GM19240 (cell line): ENCODE measurements around the gene SLC16A2.

Source experiments
- DNase-seq: peaks from one replicate; pipeline ENCODE4 v3.0.0; 2011; ENCODE audit warnings: low spot score; ENCODE audit not compliant: insufficient read length

Gene SLC16A2

DNA sequence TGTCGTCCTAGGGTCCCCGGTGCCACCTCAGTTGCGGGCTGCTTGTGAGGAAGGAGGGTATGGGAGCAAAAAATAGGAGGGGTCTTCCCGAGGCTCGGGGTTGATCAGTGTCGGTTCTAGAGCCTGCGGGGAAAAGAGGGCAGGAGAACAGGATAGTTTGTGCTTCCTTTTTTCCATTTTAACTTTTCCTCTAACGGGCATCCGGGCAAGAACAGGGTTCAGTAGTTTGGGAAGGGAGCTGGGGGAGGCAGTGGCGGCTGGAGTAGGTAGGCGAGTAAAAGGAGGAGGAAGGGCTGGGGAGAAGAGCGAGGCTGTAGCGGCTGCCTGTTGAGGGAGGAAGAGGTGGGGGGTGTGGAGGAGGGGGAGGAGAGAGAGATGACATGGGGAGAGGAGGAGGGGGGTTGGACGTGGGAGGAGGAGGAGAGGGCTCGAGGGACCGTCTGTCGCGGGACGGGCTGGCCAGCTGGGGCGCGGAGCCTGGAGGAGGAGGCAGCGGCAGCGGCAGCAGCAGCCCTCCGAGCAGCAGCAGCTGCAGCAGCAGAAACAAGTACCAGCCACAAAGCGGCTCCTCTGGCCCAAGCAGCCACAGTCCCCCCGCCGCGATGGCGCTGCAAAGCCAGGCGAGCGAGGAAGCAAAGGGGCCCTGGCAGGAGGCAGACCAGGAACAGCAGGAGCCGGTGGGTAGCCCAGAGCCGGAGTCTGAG is at the start of gene SLC16A2:
Gene SLC16A2, plus strand, starts transcription at position 458 of the 704 bp plus-strand sequence. Its CDS starts 145 bp downstream, at position 603.
- no peak for DNase-seq

GRCh38 chrX:74372272-74372671 is 49.0 kb upstream of the SLC16A2 start:
- DNase-seq = no peak

DNA sequence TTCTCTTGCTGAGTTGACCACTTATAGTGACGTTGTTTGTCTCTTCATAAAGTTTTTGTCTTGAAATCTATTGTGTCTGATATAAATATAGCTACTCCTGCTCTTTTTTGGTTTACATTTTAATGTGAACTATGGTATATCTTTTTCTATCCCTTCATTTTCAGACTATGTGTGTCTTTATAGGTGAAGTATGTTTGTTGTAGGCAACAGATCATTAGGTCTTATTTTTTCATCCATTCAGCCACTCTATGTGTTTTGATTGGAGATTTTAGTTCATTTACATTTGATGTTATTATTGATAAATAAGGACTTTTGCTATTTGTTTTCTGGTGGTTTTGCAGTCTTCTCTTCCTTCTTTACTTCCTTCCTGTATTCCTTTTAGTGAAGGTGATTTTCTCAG is 44.0 kb upstream of the SLC16A2 start:
- no peak for DNase-seq

GRCh38 chrX:74382613-74383012 is 38.7 kb upstream of the SLC16A2 start:
- DNase-seq = peak; percentile 40

DNA sequence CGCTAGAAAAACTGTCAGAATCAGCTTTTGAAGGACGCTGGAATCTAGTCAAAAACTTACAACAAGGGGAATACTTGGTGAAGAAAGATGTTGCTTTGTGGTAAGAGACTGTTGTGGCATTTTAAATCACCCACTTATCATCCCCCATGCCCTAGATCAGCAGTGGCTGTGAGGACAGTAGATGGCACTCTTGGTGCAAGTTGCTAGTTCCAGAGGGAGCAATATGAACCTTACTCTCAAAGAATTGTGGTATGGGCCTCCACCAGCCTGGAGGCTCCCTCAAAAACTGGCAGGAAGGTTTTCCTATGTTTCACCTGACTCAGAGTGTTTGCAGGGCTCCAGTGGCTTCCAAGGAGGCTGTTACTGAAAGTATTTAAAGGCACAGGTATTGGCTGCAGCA is 37.7 kb upstream of the SLC16A2 start:
- no peak for DNase-seq

GRCh38 chrX:74389016-74389722 is 32.1 kb upstream of the SLC16A2 start:
- DNase-seq = no peak

- no peak for DNase-seq
Observed at GRCh38 chrX:74395556-74395955, 25.7 kb upstream of the SLC16A2 start.

DNA sequence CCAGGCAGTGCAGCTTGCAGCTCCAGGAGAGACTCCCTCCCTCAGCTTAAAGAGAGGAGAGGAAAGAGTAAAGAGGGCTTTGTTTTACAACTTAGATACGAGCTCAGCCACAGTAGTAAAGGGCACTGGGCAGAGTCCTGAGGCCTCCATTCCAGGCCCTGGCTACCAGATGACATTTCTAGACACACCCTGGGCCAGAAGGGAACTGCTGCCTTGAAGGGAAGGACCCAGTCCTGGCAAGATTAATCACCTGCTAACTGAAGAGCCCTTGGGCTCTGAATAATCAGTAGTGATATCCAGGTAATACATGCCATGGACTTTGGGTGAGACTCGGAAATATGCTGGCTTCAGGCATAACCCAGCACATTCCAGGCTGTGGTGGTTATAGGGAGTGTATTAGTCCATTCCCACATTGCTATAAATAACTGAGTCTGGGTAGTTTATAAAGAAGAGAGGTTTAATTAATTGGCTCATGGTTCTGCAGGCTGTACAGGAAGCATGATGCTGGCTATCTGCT is 15.3 kb upstream of the SLC16A2 start:
- DNase-seq = no peak

GRCh38 chrX:74408304-74408703 is 13.0 kb upstream of the SLC16A2 start:
- DNase-seq = no peak

GRCh38 chrX:74419864-74420195 is 1.5 kb upstream of the SLC16A2 start:
- no peak for DNase-seq

GRCh38 chrX:74420196-74421035 is 877 bp upstream of the SLC16A2 start:
- no peak for DNase-seq

DNA sequence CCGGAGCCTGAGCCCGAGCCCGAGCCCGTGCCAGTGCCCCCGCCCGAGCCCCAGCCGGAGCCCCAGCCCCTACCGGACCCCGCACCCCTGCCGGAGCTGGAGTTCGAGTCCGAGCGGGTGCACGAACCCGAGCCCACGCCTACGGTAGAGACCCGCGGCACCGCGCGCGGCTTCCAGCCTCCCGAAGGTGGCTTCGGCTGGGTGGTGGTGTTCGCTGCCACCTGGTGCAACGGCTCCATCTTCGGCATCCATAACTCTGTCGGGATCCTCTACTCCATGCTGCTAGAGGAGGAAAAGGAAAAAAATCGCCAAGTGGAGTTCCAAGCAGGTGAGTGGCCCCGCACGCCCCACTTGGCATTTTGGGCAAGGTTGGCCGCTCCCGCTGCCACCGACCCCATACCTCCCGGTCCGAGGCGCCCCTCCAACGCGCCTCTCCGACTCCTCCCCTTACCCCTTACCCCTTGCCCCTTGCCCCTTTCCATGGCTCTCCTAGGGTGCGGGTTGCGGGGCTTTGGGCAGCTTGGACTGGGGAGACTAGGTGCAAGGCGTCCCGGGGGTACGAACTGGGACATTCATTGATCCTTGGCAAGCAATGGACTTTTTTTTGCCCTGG is 553 bp downstream of the SLC16A2 start:
- no peak for DNase-seq

GRCh38 chrX:74422576-74423288 is 1.4 kb downstream of the SLC16A2 start:
- DNase-seq = no peak

GRCh38 chrX:74423289-74423998 is 2.2 kb downstream of the SLC16A2 start:
- DNase-seq = no peak

- DNase-seq = no peak
Observed at GRCh38 chrX:74426071-74426470, 4.8 kb downstream of the SLC16A2 start.

DNA sequence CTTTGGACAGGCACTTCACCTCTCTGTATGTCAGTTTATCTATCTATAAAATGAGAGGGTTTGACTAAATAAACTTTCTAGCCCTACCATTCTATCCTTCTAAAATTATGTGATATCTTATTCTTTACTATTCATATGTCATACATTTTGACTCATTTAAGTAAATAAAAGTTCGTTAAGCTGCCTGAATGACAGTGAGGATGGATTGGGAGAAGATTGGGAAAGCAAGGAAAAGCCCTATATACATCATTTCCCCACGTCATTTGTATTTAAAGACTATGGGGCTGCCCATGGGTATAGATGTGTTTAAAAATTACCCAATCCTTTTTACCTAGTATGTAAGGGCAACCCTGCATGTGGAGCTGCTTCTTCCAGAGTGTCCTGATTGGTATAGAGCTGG is 5.3 kb downstream of the SLC16A2 start:
- DNase-seq = no peak

DNA sequence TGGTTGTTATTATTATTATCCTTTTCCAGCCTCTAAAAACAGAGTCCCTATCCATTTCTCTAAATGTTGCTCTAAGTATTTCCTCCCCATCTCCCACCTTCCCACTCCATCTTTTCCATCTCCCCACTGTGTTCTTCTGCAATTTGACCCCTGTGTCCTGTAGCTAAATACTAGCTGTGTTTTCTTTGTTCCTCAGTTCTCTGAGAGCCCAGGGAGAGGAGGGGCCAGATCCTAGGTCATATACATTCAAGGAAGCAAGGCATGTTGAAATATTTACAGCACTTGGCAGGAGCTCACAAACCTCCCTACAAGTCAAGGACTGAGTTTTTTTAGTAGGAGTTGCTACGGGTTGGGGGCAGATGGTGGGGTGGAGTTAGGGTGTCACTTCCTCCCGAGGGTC is 10.5 kb downstream of the SLC16A2 start:
- DNase-seq = no peak

- DNase-seq = no peak
Observed at GRCh38 chrX:74434336-74434735, 13.0 kb downstream of the SLC16A2 start.

DNA sequence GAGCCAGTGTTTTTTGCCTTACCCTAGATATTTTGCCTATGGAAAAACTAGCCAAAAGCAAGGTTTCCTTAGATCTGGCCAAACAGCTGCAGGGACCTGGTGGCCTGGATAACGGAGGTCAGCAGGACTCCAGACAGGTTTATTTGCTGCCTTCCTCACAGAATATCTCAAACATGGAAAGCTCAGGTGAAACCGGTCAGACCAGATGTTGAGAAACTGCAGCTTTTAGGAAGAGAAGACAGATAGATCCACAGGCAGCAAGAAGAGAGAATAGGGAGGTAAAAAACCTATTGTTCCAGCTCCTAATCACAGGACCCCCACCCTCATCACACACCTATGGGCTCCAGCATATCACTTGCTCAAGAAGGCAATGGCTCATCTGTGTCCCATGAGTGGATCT is 16.2 kb downstream of the SLC16A2 start:
- no peak for DNase-seq

DNA sequence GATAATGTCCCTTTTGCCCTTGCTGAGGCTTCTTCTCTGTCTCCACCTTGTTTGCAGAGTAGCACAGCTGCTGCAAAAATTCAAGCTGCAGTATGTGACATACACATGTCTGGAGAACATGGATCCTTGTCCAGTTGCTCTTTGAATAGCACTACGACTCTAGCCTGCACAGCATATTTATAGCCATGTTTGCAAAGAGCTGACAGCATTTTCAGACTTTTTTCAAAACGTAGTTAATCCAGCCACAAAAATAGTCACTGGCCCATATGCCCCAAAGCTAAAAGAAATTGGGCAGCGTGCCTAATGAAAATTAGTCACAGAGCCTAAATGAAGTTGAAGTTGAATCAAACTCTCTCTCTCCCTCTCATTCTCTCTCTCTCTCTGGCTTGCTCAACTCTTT is 17.5 kb downstream of the SLC16A2 start:
- no peak for DNase-seq
